ENCODE measurements around the gene CAMKMT. TPM values are rescaled to one million over a fixed set of nuclear protein-coding genes. Genes with fewer than 3 reads are reported as not detected.
A peak's percentile ranks its signal among the peaks of the same experiment; 100 is the strongest.

Gene CAMKMT
- total RNA-seq, 1 experiment from 2014 or later, result 17.4 TPM

DNA sequence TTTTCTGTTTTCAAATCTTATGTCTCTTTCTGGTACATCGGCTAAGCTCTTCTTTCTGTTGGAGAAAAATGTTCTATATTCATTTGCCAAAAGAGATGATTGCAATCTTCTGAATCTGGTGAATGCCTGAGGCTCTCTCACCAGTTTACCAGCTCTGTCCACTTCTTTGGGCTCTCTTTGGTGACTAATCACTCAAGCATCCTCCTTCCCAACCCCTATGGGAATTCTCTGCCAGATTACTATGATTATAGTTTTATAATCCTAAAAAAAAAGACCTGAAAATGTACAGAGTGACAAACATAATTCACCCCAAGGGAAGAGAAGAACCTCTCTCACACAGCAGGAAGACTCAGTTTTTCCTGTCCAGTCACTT, 187.3 kb downstream of the CAMKMT start:
- no CpG with 5 or more reads among the region's 1 CpG for WGBS (ENCODE audit: extremely low coverage, insufficient read length, low lambda C conversion rate)
- no peak overlapping the region for H3K4me2 ChIP-seq (ENCODE audit: insufficient read depth, insufficient read length, low read length)

More for the DNA sequence above, 187.3 kb downstream of the CAMKMT start:
- Histone ChIP-seq H4K91ac (ENCODE audit: insufficient read length, low read depth, low read length) (no peak overlapping the region), H2AK5ac (ENCODE audit: insufficient read length, low read length) (no peak overlapping the region), H3K79me1 (ENCODE audit: insufficient read depth, low read depth, low read length, poor library complexity, severe bottlenecking) (no peaks in the 10 kb centered on the region), H4K8ac (replicated peaks; ENCODE audit: insufficient read length, low read depth, low read length) (no peak overlapping the region), H3K23me2 (ENCODE audit: insufficient read length, low read depth, low read length, poor library complexity, severe bottlenecking) (no peaks in the 10 kb centered on the region), H4K5ac (ENCODE audit: insufficient read length, low read depth, low read length) (no peak overlapping the region), H3K9ac (ENCODE audit: extremely low read depth, insufficient read length, low read length) (no peak overlapping the region), H4K20me1 (ENCODE audit: control insufficient read depth, insufficient read depth, insufficient read length) (no peaks in the 10 kb centered on the region), H3K14ac (ENCODE audit: insufficient read depth, low read length) (no peak overlapping the region), H2BK5ac (ENCODE audit: insufficient read length, low read length) (no peak overlapping the region), H3T11ph (ENCODE audit: low read length) (no peak overlapping the region), H3K9me3 (ENCODE audit: control insufficient read depth, low read depth, low read length) (no peaks in the 10 kb centered on the region), H3K18ac (ENCODE audit: insufficient read length, low read depth, low read length) (no peak overlapping the region), H3K4me1 (ENCODE audit: insufficient read depth, low read length) (peaks cover 15% of the 10 kb centered on the region; the same call in 1 of the 2 replicates), H2BK20ac (ENCODE audit: low read depth, low read length, poor library complexity, severe bottlenecking) (no peak overlapping the region), H2BK12ac (ENCODE audit: insufficient read length, low read depth, low read length) (no peak overlapping the region), H2AFZ (ENCODE audit: low read length) (no peak overlapping the region), H3K23ac (ENCODE audit: insufficient read length, low read depth, low read length) (no peak overlapping the region), H3K27ac (ENCODE audit: insufficient read length, low read depth, low read length) (no peak overlapping the region), H3K4ac (ENCODE audit: low read depth, low read length) (no peak overlapping the region), H2BK15ac (ENCODE audit: low read depth, low read length) (no peak overlapping the region), H3K79me2 (ENCODE audit: insufficient read depth, low read length) (no peaks in the 10 kb centered on the region), H3K27me3 (ENCODE audit: insufficient read depth, low read length) (no peaks in the 10 kb centered on the region), H2BK120ac (ENCODE audit: low read depth, low read length, poor library complexity, severe bottlenecking) (no peak overlapping the region), H3K56ac (ENCODE audit: insufficient read length, low read depth, low read length) (no peak overlapping the region)
- Mint-ChIP-seq H3K27me3 (ENCODE audit: low read depth) (no peaks in the 10 kb centered on the region), H3K4me3 (no peak overlapping the region), H3K9me3 (no peaks in the 10 kb centered on the region), H3K36me3 (ENCODE audit: insufficient read depth in 1 of 3, low read depth in 3 of 3) (peaks cover 0 to 2% (median 0%) of the 10 kb centered on the region in 3 experiments; a peak in 3 of 7 replicates), H3K4me1 (peaks cover 56 to 59% of the 10 kb centered on the region in 2 experiments), H3K27ac (peak overlapping the region in 2 of 3 experiments; percentile 72 to 83; a peak in 5 of 7 replicates)
- DNase-seq, result no peak
- TF ChIP-seq, protein P1, sequence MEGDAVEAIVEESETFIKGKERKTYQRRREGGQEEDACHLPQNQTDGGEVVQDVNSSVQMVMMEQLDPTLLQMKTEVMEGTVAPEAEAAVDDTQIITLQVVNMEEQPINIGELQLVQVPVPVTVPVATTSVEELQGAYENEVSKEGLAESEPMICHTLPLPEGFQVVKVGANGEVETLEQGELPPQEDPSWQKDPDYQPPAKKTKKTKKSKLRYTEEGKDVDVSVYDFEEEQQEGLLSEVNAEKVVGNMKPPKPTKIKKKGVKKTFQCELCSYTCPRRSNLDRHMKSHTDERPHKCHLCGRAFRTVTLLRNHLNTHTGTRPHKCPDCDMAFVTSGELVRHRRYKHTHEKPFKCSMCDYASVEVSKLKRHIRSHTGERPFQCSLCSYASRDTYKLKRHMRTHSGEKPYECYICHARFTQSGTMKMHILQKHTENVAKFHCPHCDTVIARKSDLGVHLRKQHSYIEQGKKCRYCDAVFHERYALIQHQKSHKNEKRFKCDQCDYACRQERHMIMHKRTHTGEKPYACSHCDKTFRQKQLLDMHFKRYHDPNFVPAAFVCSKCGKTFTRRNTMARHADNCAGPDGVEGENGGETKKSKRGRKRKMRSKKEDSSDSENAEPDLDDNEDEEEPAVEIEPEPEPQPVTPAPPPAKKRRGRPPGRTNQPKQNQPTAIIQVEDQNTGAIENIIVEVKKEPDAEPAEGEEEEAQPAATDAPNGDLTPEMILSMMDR (conservative IDR thresholded peaks at IDR 0.05), result no peak

Data from H9 (cell line).